SK-N-SH treated with all-trans-retinoic acid at 6 μM for 48 hours (cell line): Measurements from ENCODE around the gene CD68.

Experiments used
- ATAC-seq: fragments of 200-7000 bp; cut with Tn5 transposase; 3 replicates; pipeline ENCODE4 v1.9.1; 2020; ENCODE audit warnings: mild to moderate bottlenecking, moderate library complexity
- ARNTL ChIP-seq: fragments of 450-650 bp; formaldehyde crosslinking; IDR thresholded peaks from 2 replicates; pipeline ENCODE4 v1.5.0; 2020; ENCODE audit warnings: low read depth, mild to moderate bottlenecking, moderate library complexity, borderline replicate concordance
- BACH2 ChIP-seq: fragments of 250-450 bp; sonication (Bioruptor Pico); IDR thresholded peaks from 2 replicates; pipeline ENCODE4 v1.9.0; 2021; ENCODE audit warnings: mild to moderate bottlenecking, borderline replicate concordance
- CREB5 ChIP-seq: fragments of 250-450 bp; sonication (Bioruptor Pico); IDR thresholded peaks from 2 replicates; pipeline ENCODE4 v1.5.1; 2020; ENCODE audit warnings: low read depth, mild to moderate bottlenecking, moderate library complexity
- CSRNP3 ChIP-seq: fragments of 250-450 bp; sonication (Bioruptor Pico); IDR thresholded peaks from 2 replicates; pipeline ENCODE4 v1.5.1; 2021; ENCODE audit warnings: mild to moderate bottlenecking, moderate library complexity
- ESRRG ChIP-seq: fragments of 250-450 bp; sonication (Bioruptor Pico); IDR thresholded peaks from 2 replicates; pipeline ENCODE4 v1.6.1; 2021; ENCODE audit warnings: mild to moderate bottlenecking
- OSR1 ChIP-seq: fragments of 250-450 bp; sonication (Bioruptor Pico); IDR thresholded peaks from 2 replicates; pipeline ENCODE4 v1.8.0; 2022; ENCODE audit warnings: moderate library complexity, mild to moderate bottlenecking, inconsistent platforms
- PATZ1 ChIP-seq: fragments of 250-450 bp; sonication (Bioruptor Pico); IDR thresholded peaks from 2 replicates; pipeline ENCODE4 v1.8.0; 2020; ENCODE audit warnings: mild to moderate bottlenecking, moderate library complexity, borderline replicate concordance
- POU6F1 ChIP-seq: fragments of 250-450 bp; sonication (Bioruptor Pico); IDR thresholded peaks from 2 replicates; pipeline ENCODE4 v1.8.0; 2021; ENCODE audit warnings: low read depth, mild to moderate bottlenecking, moderate library complexity, borderline replicate concordance
- PPARA ChIP-seq: fragments of 250-450 bp; sonication (Bioruptor Pico); IDR thresholded peaks from 2 replicates; pipeline ENCODE4 v1.5.0; 2020; ENCODE audit warnings: mild to moderate bottlenecking, borderline replicate concordance
- RARB ChIP-seq: fragments of 250-450 bp; sonication (Bioruptor Pico); IDR thresholded peaks from 2 replicates; pipeline ENCODE4 v1.8.0; 2021; ENCODE audit warnings: mild to moderate bottlenecking, moderate library complexity
- SNAI2 ChIP-seq: fragments of 250-450 bp; sonication (Bioruptor Pico); IDR thresholded peaks from 2 replicates; pipeline ENCODE4 v1.5.0; 2020; ENCODE audit warnings: mild to moderate bottlenecking, moderate library complexity
- TOX ChIP-seq: fragments of 250-450 bp; sonication (Bioruptor Pico); IDR thresholded peaks from 2 replicates; pipeline ENCODE4 v1.8.0; 2021; ENCODE audit warnings: mild to moderate bottlenecking, moderate library complexity, borderline replicate concordance
- TSHZ2 ChIP-seq: fragments of 250-450 bp; sonication (Bioruptor Pico); IDR thresholded peaks from 2 replicates; pipeline ENCODE4 v1.5.0; 2020; ENCODE audit warnings: mild to moderate bottlenecking, moderate library complexity
- ZC3H10 ChIP-seq: fragments of 250-450 bp; sonication (Bioruptor Pico); IDR thresholded peaks from 2 replicates; pipeline ENCODE4 v1.5.1; 2021; ENCODE audit warnings: mild to moderate bottlenecking, moderate library complexity
- ZFP3 ChIP-seq: fragments of 250-450 bp; sonication (Bioruptor Pico); IDR thresholded peaks from 2 replicates; pipeline ENCODE4 v1.5.0; 2020; ENCODE audit warnings: mild to moderate bottlenecking, moderate library complexity
- ZFP30 ChIP-seq: fragments of 450-650 bp; formaldehyde crosslinking; IDR thresholded peaks from 2 replicates; pipeline ENCODE4 v1.5.0; 2022; ENCODE audit warnings: mild to moderate bottlenecking, moderate library complexity
- ZNF70 ChIP-seq: fragments of 450-650 bp; formaldehyde crosslinking; IDR thresholded peaks from 2 replicates; pipeline ENCODE4 v1.5.0; 2020; ENCODE audit warnings: mild to moderate bottlenecking, moderate library complexity

Gene CD68

GRCh38 chr17:7582396-7583252, 3.2 kb downstream of the CD68 start:
- TF ChIP-seq ZFP30 (CRISPR knock-in tag) (no peak), ARNTL (CRISPR knock-in tag) (no peak), PPARA (no peak), ZC3H10 (CRISPR knock-in tag) (no peak), ZFP3 (CRISPR knock-in tag) (no peak), PATZ1 (CRISPR knock-in tag) (no peak), CSRNP3 (CRISPR knock-in tag) (no peak), POU6F1 (CRISPR knock-in tag) (no peak), OSR1 (no peak), TSHZ2 (no peak), CREB5 (CRISPR knock-in tag) (no peak), TOX (no peak), ESRRG (no peak), BACH2 (no peak), ZNF70 (CRISPR knock-in tag) (no peak), RARB (no peak)
- TF ChIP-seq, all 23 proteins: peak for 0
- ATAC-seq: no peak

- no peak for TF ChIP-seq ZC3H10 (CRISPR knock-in tag)
- 0 out of 2 replicates have a peak, but pooled peaks have one; percentile 15 for TF ChIP-seq SNAI2 (CRISPR knock-in tag)
- peak; percentile 70; the same call in 1 of the 2 replicates for TF ChIP-seq TSHZ2
These were observed 4.0 kb downstream of the CD68 start, which contains the start of gene MPDU1 for GRCh38 chr17:7583253-7584109. MPDU1 (plus strand) TSS chr17:7583852; CDS start chr17:7583863, 11 bp downstream.

More at GRCh38 chr17:7583253-7584109, 4.0 kb downstream of the CD68 start, which contains the start of gene MPDU1:
- peak; percentile 66 for ATAC-seq
